SK-N-SH (cell line): ENCODE results near the gene ZNF473. TPM values are rescaled to one million over a fixed set of nuclear protein-coding genes. Genes with fewer than 3 reads are reported as not detected.

ENCODE experiments used
- CTCF ChIA-PET: fragments of 300-600, 350-600 bp; formaldehyde crosslinking; extraction: SDS; loops from one replicate; lab custom pipeline; 2021; lab: Yijun Ruan, JAX
- POLR2A ChIA-PET: fragments of 350-600 bp; sonication (Branson Sonifier 250); formaldehyde crosslinking; extraction: SDS; loops from one replicate; lab custom pipeline; 2020; ENCODE audit warnings: antibody characterized with exemption, inconsistent platforms; lab: Yijun Ruan, JAX
- DNase-seq: peaks from one replicate; pipeline ENCODE4 v3.0.0; 2012
- H2AFZ ChIP-seq: fragments of 200-600 bp; sonication (generic); 2 replicates; pipeline ENCODE4 v1.8.1; 2016; ENCODE audit warnings: antibody characterized with exemption, mild to moderate bottlenecking, low read depth
- H3F3A ChIP-seq: fragments of 200-600 bp; sonication (generic); replicated peaks from 2 replicates; pipeline ENCODE3; 2016; ENCODE audit warnings: antibody characterized with exemption, mild to moderate bottlenecking; ENCODE audit not compliant: insufficient read depth
- H3K27ac ChIP-seq, 2 experiments: fragments of 200-500 bp in 1 of 2; fragments of 200-600 bp in 1 of 2; sonication (Bioruptor generic) in 1 of 2; sonication (generic), shearing (Covaris generic) in 1 of 2; 2 replicates each; pipeline versions ENCODE4 v1.5.1 to v1.6.1; 2014 to 2016; ENCODE audit warnings: low read depth in 2 of 2, inconsistent platforms in 1 of 2, low read length in 1 of 2, mild to moderate bottlenecking in 1 of 2, mixed read lengths in 1 of 2
- H3K27me3 ChIP-seq: fragments of 200-600 bp; sonication (generic), shearing (Covaris generic); 2 replicates; pipeline ENCODE4 v1.6.1; 2016; ENCODE audit warnings: mixed run types; ENCODE audit not compliant: insufficient read depth
- H3K36me3 ChIP-seq, 2 experiments: fragments of 200-500 bp in 1 of 2; fragments of 200-600 bp in 1 of 2; sonication (Bioruptor generic) in 1 of 2; sonication (generic) in 1 of 2; replicated peaks in 1 of 2; 2 replicates each; pipeline versions ENCODE3 to v1.5.1; 2014 to 2016; ENCODE audit warnings: low read length in 1 of 2, mild to moderate bottlenecking in 1 of 2; ENCODE audit not compliant: insufficient read depth in 2 of 2, control insufficient read depth in 1 of 2
- H3K4me1 ChIP-seq, 2 experiments: fragments of 200-500 bp in 1 of 2; fragments of 200-600 bp in 1 of 2; sonication (Bioruptor generic) in 1 of 2; sonication (generic), shearing (Covaris generic) in 1 of 2; 2 replicates each; pipeline versions ENCODE4 v1.5.1 to v1.6.1; 2014 to 2016; ENCODE audit warnings: low read depth in 1 of 2, low read length in 1 of 2, mixed run types in 1 of 2; ENCODE audit not compliant: insufficient read depth in 2 of 2, control insufficient read depth in 1 of 2
- H3K4me2 ChIP-seq: fragments of 200-600 bp; sonication (generic), shearing (Covaris generic); 2 replicates; pipeline ENCODE4 v1.6.1; 2017; ENCODE audit warnings: mixed run types
- H3K4me3 ChIP-seq, 2 experiments: fragments of 200-500 bp in 1 of 2; fragments of 200-600 bp in 1 of 2; sonication (Bioruptor generic) in 1 of 2; sonication (generic), shearing (Covaris generic) in 1 of 2; 2 replicates each; pipeline versions ENCODE4 v1.5.1 to v1.8.1; 2014 to 2016; ENCODE audit warnings: low read depth in 2 of 2, inconsistent platforms in 1 of 2, low read length in 1 of 2, mild to moderate bottlenecking in 1 of 2, mixed read lengths in 1 of 2, moderate library complexity in 1 of 2
- H3K79me2 ChIP-seq: fragments of 200-600 bp; sonication (generic); 2 replicates; pipeline ENCODE4 v1.8.1; 2017; ENCODE audit warnings: mild to moderate bottlenecking; ENCODE audit not compliant: insufficient read depth
- H3K9ac ChIP-seq: fragments of 200-600 bp; sonication (generic); 2 replicates; pipeline ENCODE4 v1.6.1; 2017; ENCODE audit warnings: mixed run types
- H3K9me2 ChIP-seq: fragments of 200-600 bp; sonication (generic); 2 replicates; pipeline ENCODE4 v1.6.1; 2017; ENCODE audit warnings: mixed run types
- H3K9me3 ChIP-seq: fragments of 200-600 bp; sonication (generic); 2 replicates; pipeline ENCODE4 v1.6.1; 2017; ENCODE audit warnings: mixed run types, mild to moderate bottlenecking, moderate library complexity
- H4K20me1 ChIP-seq: fragments of 200-600 bp; sonication (generic); 2 replicates; pipeline ENCODE4 v1.6.1; 2017; ENCODE audit warnings: mild to moderate bottlenecking, mixed run types; ENCODE audit not compliant: insufficient read depth
- CTCF ChIP-seq: fragments of 200-600 bp; sonication (generic); IDR thresholded peaks from 2 replicates; pipeline ENCODE4 v1.6.1; 2017; ENCODE audit warnings: antibody characterized with exemption, mild to moderate bottlenecking, moderate library complexity
- FOSL2 ChIP-seq: IDR thresholded peaks from 2 replicates; pipeline ENCODE4 v1.4.0; 2012; ENCODE audit warnings: low read depth, mild to moderate bottlenecking, moderate library complexity, borderline replicate concordance
- FOXM1 ChIP-seq: IDR thresholded peaks from 2 replicates; pipeline ENCODE4 v1.4.0; 2012; ENCODE audit warnings: low read depth, mild to moderate bottlenecking
- GABPA ChIP-seq: IDR thresholded peaks from 2 replicates; pipeline ENCODE4 v1.4.0; 2012; ENCODE audit warnings: low read depth, mild to moderate bottlenecking
- IRF3 ChIP-seq: fragments of 150-350 bp; IDR thresholded peaks from 2 replicates; pipeline ENCODE4 v1.6.1; 2016; ENCODE audit warnings: mild to moderate bottlenecking, low read depth, low read length
- JUND ChIP-seq: IDR thresholded peaks from 2 replicates; pipeline ENCODE4 v1.4.0; 2012
- MEF2A ChIP-seq: IDR thresholded peaks from 2 replicates; pipeline ENCODE4 v1.4.0; 2012; ENCODE audit warnings: low read depth, borderline replicate concordance
- NRF1 ChIP-seq: IDR thresholded peaks from 2 replicates; pipeline ENCODE4 v1.6.1; 2012; ENCODE audit warnings: low read depth, mild to moderate bottlenecking, low read length
- POLR2AphosphoS5 ChIP-seq: IDR thresholded peaks from 2 replicates; pipeline ENCODE4 v1.6.1; 2012; ENCODE audit warnings: low read depth, low read length
- RAD21 ChIP-seq: IDR thresholded peaks from 2 replicates; pipeline ENCODE4 v1.6.1; 2012; ENCODE audit warnings: mild to moderate bottlenecking, low read length
- RXRA ChIP-seq: IDR thresholded peaks from 2 replicates; pipeline ENCODE4 v1.4.0; 2012; ENCODE audit warnings: low read depth, mild to moderate bottlenecking, borderline replicate concordance
- SIN3A ChIP-seq: IDR thresholded peaks from 2 replicates; pipeline ENCODE4 v1.6.1; 2012; ENCODE audit warnings: low read depth, mild to moderate bottlenecking, low read length, moderate library complexity, borderline replicate concordance
- SMC3 ChIP-seq: IDR thresholded peaks from 2 replicates; pipeline ENCODE4 v1.6.1; 2012; ENCODE audit warnings: low read depth, low read length, improper control_type of control experiment
- TAF1 ChIP-seq: IDR thresholded peaks from 2 replicates; pipeline ENCODE4 v1.6.1; 2012; ENCODE audit warnings: low read depth, mild to moderate bottlenecking, low read length, moderate library complexity, borderline replicate concordance
- USF1 ChIP-seq: IDR thresholded peaks from 2 replicates; pipeline ENCODE4 v1.4.0; 2012; ENCODE audit warnings: low read depth, borderline replicate concordance
- USF2 ChIP-seq: fragments of 150-350 bp; IDR thresholded peaks from 2 replicates; pipeline ENCODE4 v1.6.1; 2017; ENCODE audit warnings: antibody characterized with exemption, low read length, low read depth, borderline replicate concordance
- WGBS: methylation state at CpG from one replicate; pipeline ENCODE4 v1.1.6; 2017; ENCODE audit warnings: low lambda C conversion rate; 5-methylcytosine and 5-hydroxymethylcytosine counted together
- polyA plus RNA-seq, 3 experiments: library from polyadenylated mRNA; depleted of rRNA; stranded (reverse); fragments of >200 nt; gene quantifications; 2 replicates each; pipeline ENCODE4 v1.2.3, GENCODE V29; 2012

The ZNF473 gene
- polyA plus RNA-seq, 1 of the 3 experiments (the other 2 are of a cell fraction): 5.4 TPM

GRCh38 chr19:49977076-49977475, 48.7 kb upstream of the ZNF473 start:
- H3K4me1 ChIP-seq: no peaks in the 10 kb centered on the region
- TF ChIP-seq FOXM1 (no peak), SMC3 (no peak), USF1 (no peak), SIN3A (no peak), USF2 (no peak), FOSL2 (no peak), IRF3 (no peak), GABPA (no peak), TAF1 (no peak), CTCF (no peak), JUND (no peak)
- no peak overlapping the region for H2AFZ ChIP-seq
- H3K9me2 ChIP-seq: no peaks in the 10 kb centered on the region
- H3K9ac ChIP-seq: no peak overlapping the region
- no peak overlapping the region for H3K27ac ChIP-seq
- 83% methylated on average over 9 of the region's 13 CpGs for WGBS
- H3K4me3 ChIP-seq: no peak overlapping the region
- ChIA-PET CTCF (interaction anchor here (1.6 kb wide), 1 partner anchor 39 kb away, joined by 6 read pairs; no protein-coding TSS in a partner anchor), POLR2A (no interaction called here)
- no peak overlapping the region for H3K4me2 ChIP-seq
- H3K36me3 ChIP-seq: peaks cover 0 to 5% of the 10 kb centered on the region in 2 experiments
- no peaks in the 10 kb centered on the region for H3K9me3 ChIP-seq
- H4K20me1 ChIP-seq: no peaks in the 10 kb centered on the region
- H3F3A ChIP-seq: no peaks in the 10 kb centered on the region
- no peak for DNase-seq
- H3K79me2 ChIP-seq: no peaks in the 10 kb centered on the region
- H3K27me3 ChIP-seq: no peaks in the 10 kb centered on the region

- no peaks in the 10 kb centered on the region for H3K9me3 ChIP-seq
- H3K9me2 ChIP-seq: no peaks in the 10 kb centered on the region
- peaks cover 0 to 5% of the 10 kb centered on the region in 2 experiments for H3K36me3 ChIP-seq
- H2AFZ ChIP-seq: no peak overlapping the region
- ChIA-PET POLR2A (no interaction called here), CTCF (interaction anchor here (1.2 to 9.6 kb wide), 2 partner anchors 39 to 158 kb away, joined by 3 to 94 read pairs; no protein-coding TSS in a partner anchor)
- H3K27me3 ChIP-seq: no peaks in the 10 kb centered on the region
- H3F3A ChIP-seq: no peaks in the 10 kb centered on the region
- H3K4me3 ChIP-seq: no peak overlapping the region
- H3K4me2 ChIP-seq: no peak overlapping the region
- H3K4me1 ChIP-seq: no peaks in the 10 kb centered on the region
- no peaks in the 10 kb centered on the region for H3K79me2 ChIP-seq
- no peak for DNase-seq
- WGBS: 84% methylated on average over 15 of the region's 18 CpGs
- H3K9ac ChIP-seq: no peak overlapping the region
- H3K27ac ChIP-seq: no peak overlapping the region
- H4K20me1 ChIP-seq: no peaks in the 10 kb centered on the region
- TF ChIP-seq CTCF: no peak
- no peak for TF ChIP-seq USF1
- TF ChIP-seq NRF1: no peak
- no peak for TF ChIP-seq RXRA
- no peak for TF ChIP-seq POLR2AphosphoS5
- TF ChIP-seq SIN3A: no peak
- no peak for TF ChIP-seq GABPA
- TF ChIP-seq IRF3: no peak
- no peak for TF ChIP-seq RAD21
- no peak for TF ChIP-seq MEF2A
- TF ChIP-seq FOXM1: no peak
These were observed 47.9 kb upstream of the ZNF473 start for GRCh38 chr19:49977881-49978280.
